Epidermal melanocyte (primary cell): ENCODE measurements around the gene RMND1.
A peak's percentile ranks its signal among the peaks of the same experiment; 100 is the strongest.
"Not testable (repeated sequence)": the region's sequence is repeated elsewhere in the genome, so short reads cannot be mapped to it uniquely, and the experiment has no call there.

Experiments used
- DNase-seq: peaks from one replicate; pipeline ENCODE4 v3.0.0; 2011; ENCODE audit warnings: low spot score; ENCODE audit not compliant: insufficient read length

RMND1 gene, protein sequence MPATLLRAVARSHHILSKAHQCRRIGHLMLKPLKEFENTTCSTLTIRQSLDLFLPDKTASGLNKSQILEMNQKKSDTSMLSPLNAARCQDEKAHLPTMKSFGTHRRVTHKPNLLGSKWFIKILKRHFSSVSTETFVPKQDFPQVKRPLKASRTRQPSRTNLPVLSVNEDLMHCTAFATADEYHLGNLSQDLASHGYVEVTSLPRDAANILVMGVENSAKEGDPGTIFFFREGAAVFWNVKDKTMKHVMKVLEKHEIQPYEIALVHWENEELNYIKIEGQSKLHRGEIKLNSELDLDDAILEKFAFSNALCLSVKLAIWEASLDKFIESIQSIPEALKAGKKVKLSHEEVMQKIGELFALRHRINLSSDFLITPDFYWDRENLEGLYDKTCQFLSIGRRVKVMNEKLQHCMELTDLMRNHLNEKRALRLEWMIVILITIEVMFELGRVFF

DNA sequence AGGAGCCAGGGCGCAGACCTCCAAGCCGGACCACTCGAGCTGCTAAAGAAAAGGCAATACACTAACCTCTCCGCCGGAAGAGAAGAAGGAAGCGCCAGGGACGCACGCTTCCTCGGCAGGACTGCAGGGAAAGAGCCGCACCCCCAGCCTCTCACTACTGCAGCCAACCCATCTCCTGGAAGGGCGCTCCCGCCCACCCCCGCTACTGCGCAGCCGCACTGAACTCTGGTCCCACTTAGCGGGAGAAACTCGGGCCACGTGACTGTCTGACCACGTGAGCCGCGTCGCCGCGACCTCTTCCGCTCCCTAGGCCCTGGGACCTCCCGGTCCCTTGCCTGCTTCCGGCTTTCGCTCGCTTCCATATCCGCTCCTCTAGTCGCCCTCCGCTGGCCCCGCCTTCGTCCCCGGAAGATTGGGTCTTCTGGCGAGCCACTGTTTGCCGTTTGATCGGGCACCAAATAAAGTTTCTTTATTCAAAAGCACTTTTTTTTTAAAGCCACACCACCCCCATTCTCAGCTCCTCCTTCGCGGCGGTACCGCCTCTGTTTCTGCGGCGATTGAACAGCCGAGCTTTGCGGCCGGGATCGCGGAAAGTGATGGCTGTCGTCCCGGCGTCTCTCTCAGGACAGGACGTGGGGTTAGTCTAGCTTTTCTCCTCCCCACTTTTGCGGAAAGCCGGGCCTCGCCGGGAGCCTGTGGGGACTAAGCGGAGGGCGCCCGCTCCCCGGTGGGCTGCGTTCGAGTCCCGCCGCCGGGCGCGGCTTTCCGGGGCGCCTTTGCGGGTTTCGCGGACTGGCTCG lies at the start of gene RMND1:
Gene RMND1 (minus strand): TSS at position 177 of the 800 bp plus-strand sequence. CDS start 6,315 bp downstream, outside the sequence.
- peak; percentile 98 for DNase-seq

DNA sequence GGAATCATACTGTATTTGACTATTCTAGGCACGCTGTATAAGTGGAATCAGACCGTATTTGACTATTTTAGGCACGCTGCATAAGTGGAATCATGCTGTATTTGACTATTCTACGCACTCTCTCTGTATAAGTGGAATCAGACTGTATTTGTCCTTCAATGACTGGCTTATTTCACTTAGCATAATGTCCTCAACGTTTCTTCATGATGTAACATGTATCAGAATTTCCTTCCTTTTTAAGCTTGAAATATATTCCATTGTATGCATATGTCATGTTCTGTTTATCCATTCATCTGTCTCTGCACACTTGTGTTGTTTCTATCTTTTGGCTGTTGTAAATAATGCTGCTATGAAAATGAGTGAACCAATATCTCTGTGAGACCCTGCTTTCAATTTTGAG lies 47.6 kb upstream of the RMND1 start:
- DNase-seq = no peak

DNA sequence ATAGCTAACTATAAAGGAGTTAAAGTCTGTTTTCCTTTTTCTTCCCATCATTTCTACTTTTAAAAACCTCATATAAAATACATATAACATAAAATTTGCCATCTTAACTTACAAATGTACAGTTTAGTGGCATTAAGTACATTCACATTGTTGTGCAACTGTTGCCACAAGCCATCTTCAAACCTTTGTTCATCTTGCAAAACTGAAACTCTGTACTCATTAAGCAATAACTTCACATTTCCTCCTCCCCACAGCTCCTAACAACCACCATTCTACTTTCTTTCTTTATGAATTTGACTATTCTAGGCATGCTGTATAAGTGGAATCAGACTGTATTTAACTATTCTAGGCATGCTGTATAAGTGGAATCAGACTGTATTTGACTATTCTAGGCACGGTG lies 46.4 kb upstream of the RMND1 start:
- no peak for DNase-seq

DNA sequence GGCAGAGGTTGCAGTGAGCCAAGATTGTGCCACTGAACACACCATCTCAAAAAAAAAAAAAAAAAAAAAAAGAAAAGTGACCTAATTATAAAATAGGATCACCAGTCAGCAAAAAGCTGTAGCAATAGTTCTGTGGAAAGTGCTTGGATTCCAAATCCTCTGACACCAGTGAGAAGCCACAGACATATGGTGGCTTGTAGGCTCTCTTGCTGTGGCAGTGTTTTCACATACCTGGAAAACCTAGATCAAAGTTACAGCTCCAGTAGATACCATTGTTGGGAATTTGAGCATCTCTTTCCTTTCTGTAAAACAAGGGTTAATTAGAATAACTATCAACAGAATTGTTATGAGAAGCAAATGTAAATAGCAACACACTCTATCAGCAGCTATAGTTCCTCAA lies 46.0 kb upstream of the RMND1 start:
- no peak for DNase-seq

DNA sequence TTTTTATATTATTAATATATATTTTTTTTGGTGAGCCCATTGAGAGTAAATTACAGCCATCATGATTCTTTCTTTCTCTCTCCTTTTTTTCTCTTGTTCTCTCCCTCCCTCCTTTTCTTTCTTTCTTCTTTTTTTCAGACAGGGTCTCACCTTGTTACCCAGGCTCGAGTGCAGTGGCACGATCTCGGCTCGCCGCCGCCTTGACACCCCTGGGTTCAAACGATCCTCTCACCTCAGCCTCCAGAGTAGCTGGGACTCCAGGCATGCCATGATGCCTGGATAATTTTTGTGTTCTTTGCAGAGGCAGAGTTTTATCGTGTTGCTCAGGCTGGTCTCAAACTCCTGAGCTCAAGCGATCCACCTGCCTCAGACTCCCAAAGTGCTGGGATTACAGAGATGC lies 43.5 kb upstream of the RMND1 start:
- no peak for DNase-seq

DNA sequence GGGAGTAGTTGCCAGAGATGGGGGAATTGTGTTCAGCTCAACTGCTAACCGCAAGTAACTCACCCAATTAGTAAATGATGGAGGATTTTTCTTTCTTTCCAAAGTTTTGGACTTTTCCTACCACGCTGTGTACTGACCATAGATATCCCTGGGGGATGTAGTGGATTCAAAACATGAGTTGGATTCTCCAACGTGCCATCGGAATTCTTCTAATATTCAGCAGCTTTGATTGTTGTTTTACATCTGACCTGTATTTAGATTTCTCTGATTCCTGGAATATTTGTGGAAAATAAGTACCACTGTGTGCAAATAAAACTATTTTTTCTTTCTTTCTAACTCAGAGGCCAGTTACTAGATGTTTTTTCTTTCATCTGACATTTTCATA lies 43.0 kb upstream of the RMND1 start:
- DNase-seq = no peak

DNA sequence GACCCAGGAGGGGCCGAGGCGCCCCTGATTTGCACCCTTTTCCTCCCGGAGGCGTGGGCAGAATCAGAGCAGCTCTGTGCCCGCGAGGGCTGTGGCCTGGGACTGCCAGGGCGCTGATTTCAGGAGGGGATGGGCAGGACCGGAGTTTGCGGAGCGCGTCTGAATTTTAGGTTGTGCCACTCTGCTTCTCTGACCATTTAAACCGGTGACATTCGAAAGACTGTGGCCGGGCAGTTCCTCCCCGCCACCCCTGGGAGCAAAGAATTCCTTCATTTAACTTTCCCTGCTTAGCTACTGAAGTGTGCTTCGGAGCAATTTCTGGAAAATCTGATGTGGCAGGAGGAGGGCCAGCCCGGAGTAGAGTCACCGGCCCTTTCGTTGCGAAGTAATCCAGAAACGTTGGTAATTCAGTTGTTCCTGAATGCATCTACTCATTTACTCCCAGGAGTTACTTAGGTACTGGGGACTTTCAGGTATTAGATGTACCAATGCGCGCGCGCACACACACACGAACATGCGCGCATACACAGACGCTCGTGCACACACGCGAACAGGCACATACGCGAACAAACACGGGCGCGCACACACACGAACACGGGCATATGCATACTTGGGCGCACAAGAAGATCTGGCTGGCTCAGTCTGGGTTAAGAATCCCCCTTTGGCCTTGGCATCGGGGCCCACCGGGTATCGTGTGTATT lies 42.5 kb upstream of the RMND1 start:
- DNase-seq = no peak

DNA sequence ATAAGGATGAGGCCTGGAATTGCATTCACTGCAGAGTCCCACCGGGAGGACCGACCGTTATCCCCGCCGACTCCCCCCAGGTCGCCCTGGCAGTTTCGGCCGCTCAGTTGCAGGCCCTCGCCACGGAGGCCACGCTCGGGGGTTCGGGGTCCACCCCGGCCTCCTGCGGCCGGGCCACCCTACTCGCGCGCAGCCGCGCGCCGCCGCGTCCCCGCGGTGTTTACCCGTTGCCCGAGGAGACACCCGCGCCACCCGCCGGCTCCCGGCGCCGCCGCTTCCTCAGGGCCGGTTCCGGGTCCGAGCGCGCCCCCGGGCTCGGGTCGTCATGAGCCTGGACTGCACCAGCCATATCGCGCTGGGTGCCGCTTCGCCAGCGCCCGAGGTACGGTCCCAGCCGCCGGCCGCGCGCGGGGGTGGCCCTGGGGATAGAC lies 41.9 kb upstream of the RMND1 start, which contains the start of gene CCDC170:
Gene CCDC170 (plus strand): TSS at position 214 of the 431 bp plus-strand sequence. CDS start 112 bp downstream, at position 326.
- DNase-seq = no peak

DNA sequence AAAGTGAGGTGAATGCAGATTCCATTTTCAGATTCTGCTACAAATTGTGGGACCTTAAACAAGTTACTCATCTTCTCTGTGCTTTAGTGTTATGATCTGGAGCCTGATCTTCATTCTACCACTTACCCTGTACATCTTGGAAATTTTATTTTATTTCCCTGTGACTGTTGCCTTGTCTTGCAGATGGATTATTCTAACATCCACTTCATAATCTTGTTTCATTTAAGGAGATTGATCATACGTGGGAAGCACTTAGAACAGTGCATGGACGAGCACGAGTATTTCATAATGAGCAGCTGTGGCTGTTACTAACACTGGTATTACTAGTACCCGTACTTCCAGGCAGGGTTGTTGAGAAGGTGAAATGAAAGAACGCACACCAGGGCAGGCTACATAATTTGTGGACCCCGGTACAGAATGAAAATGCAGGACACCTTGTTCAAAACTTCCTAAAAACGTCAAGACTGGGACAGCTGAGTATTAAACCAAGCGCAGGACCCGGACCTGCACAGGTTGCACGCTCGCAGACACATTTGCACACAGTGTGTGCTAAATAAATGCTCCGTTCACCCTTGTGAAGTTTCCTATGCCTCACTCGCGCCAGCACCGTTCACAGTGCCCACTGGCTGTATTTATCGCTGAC lies 41.4 kb upstream of the RMND1 start:
- no peak for DNase-seq

DNA sequence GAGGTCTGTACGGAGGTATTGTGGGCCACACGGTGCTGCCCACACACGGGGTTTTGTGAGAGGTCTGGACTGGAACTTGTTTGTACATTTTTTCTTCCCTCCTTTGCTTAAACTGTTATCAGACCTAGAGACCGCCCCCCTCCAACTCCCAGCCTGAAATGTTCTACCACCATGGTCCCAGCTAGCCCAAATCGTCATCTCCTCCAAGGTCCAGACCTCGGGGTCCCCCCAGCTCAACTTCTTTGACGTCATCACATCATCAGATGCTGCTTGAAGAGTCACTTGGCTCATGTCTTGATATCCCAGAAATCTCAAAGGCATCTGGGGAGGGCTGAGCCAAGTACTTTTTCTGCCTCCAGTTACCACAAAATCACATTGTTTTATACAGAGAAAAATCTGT lies 39.1 kb upstream of the RMND1 start:
- no peak for DNase-seq

DNA sequence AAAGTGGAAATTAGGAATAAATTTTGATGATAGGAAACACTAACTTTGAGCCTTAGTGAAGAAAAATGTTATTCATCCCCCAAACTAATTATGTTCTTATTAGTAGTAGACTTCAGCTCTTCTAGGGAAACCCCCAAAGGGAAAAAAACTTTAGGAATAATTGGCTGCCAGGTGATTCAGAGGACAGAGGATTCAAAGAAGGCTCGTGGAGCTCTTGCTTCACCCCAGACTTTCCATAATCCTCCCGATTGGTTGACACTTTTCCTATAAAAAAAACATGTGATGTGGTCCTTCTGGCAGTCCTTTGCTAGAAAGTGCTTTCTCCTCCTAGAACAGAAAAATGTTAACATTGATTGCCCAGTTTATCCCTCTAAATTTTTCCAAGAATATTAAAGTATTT lies 36.3 kb upstream of the RMND1 start:
- no peak for DNase-seq

DNA sequence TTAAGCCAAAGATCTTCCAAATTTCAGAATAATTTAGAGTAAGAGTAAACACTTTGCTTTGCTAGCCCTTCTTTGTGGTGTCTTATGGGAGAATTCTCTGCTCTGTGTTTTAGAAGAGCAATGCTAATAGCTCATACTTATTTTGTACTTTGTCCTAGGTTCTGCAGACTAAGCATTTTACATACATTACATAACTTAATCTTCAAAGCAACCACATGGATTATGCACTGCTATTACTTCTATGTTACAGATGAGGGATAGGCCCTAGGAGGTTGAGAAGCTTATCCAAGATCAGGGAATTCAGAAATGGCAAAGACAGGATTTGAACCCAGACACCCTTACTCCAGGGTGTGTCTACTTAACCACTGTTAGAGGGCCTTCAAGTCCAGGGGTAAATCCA lies 32.1 kb upstream of the RMND1 start:
- no peak for DNase-seq

DNA sequence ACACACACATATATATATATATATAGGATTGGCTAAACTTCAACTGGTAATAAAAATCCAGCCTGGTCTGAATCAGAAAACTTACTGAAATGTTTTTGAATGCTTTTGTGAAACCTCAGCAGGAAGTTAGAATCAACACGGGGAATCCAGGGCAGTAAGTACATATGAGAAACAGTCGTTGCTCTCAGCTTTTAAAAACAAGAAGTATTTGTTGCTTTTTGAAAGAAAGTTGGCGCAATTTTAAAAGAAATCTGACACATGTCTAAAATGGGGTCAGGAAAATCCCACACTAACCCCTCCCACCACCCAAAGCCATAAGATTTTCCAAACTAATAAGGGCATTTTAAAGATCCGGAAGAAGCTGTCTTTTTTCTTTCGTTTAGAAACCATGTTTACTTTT lies 30.4 kb upstream of the RMND1 start:
- DNase-seq = no peak

DNA sequence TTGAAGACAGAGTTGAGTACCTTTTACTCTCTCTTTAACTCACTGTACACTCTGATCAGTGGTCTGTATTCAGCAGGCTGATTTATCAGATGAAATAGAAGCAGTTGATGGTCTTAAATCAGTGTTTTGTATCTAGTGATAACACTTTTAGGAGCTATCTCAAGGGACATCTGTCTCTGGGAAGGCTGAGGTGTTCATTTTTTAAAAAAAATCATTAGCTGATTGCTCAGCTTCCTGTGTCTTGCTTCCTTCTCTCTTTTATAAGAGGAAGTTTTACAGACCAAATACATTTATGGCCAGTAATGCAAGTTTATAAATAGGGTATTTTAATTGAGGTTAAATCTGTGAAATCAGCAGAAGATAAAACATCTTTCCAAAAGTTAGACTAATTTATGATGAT lies 29.9 kb upstream of the RMND1 start:
- no peak for DNase-seq

DNA sequence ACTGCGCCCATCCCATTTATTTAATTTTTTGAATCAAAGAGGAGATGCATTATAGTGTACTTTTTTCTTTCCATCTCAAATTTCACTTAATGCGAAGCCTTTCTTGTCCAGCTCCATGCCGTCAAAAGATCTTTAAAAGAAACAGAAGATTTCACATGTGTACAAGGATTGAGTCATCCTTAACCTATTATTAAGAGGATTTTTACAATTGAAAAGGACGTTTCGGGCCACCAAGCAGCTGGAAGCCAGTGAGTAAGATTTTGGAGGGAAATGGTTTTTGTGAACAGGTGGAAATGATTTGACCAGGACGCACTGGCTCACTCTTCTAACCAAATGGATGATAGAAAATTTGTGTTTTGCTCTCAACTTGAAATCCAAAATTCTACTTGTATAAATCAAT lies 26.7 kb upstream of the RMND1 start:
- no peak for DNase-seq

DNA sequence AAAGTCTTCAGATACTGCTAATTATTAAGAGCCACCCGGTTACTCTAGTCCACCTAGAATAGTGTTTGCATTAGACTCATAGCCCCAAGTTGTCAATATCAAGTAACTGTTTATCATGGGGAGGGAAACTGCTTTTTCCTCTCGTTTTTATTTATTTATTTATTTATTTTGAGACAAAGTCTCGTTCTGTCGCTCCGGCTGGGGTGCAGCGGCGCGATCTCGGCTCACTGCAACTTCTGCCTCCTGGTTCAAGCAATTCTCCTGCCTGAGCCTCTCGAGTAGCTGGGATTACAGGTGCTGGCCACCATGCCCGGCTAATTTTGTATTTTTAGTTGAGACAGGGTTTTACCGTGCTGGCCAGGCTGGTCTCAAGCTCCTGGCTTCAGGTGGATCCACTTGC lies 25.8 kb upstream of the RMND1 start:
- no peak for DNase-seq

DNA sequence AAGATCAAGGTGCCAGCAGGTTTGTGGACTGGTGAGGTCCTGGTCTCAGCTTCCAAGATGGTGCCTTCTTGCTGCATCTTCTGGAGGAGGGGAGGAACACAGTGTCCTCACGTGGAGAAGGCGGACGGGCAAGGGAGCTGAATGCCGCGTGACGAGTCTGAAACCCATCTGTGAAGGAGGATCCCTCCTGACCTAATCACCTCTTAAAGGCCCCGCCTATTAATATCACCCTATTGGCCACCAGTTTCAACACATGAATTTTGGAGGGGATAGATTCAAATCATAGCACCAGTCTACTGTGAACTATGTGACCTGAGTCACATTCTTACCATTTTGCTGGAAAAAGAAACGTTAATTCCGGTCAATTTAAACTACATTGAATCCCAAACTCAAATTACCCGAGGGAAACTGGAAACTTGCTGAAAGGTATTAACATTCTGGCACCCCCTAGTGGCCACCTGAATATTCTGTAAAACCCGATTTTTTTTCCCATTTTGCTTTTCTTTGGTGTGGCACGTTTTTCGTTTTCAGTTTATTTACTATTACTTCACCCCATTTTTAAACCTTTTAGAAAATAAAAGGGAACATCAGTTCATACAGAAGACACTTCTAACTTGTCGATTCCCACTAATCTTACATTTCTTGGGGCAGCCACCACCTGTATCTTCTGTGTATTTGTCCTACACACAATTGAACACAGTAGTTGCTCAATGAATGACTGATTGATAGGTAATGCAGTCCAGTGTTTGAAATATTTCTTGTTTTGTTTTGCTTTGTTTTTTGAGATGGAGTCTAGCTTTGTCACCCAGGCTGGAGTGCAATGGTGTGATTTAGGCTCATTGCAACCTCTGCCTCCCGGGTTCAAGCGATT lies 24.0 kb upstream of the RMND1 start:
- DNase-seq = peak; percentile 48

DNA sequence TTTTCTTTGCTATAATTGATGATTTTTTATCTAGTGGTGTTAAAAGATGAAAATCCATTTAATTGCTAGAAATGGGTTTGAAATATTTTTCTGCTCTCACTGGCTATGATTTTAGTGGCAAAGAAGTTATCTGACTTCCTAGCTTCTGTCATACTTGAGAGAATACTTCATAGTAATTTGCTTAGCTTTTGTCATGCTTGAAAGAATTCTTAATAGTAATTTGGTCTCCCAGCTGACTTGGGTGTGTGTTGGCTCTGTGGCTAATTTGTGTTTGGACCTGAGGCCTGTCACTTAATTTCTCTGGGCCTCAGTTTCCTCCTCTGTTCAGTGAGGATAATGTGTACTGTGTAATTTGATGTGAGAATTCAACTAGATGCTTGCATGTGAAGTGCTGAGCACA lies 12.8 kb upstream of the RMND1 start:
- DNase-seq = no peak

DNA sequence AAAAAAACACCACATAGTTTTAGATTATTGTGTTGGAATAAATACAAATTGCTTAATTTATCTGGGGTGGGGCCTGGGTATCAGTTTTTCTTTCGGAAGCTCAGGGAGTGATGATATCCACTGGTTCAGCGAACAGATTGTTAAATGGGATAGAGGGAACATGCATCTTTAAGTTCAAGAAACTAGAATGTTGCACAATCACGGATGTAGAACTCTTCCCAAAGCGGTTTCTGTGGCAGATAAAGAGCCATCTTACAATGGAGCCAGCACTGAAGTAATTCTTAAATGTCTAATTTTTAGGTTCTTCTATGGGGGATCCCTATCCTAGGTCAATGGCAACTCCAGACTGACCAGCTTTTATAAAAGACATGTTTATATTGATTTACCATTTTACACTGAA lies 9.7 kb upstream of the RMND1 start:
- DNase-seq = no peak

DNA sequence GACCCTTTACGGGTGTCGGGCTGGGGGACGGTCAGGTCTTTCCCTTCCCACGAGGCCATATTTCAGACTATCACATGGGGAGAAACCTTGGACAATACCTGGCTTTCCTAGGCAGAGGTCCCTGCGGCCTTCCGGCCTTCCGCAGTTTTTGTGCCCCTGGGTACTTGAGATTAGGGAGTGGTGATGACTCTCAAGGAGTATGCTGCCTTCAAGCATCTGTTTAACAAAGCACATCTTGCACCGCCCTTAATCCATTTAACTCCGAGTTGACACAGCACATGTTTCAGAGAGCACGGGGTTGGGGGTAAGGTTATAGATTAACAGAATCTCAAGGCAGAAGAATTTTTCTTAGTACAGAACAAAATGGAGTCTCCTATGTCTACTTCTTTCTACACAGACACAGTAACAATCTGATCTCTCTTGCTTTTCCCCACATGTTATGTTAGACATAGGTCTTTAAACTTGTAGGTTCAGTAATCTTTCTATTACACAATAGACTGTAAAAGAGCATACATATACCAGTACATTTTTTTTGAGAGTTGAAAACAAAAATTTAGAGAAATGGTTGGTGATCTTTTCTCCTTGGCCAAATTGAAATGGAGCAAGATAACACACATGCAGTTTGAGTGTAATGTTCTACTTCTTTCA lies 3.9 kb upstream of the RMND1 start:
- not testable (repeated sequence) for DNase-seq
